GM10266 (cell line): Measurements from ENCODE around the gene MRAP.
"Not testable (repeated sequence)": the region's sequence is repeated elsewhere in the genome, so short reads cannot be mapped to it uniquely, and the experiment has no call there.

ENCODE experiments used
- DNase-seq: peaks from one replicate; pipeline ENCODE4 v3.0.0; 2012; ENCODE audit errors: extremely low spot score
- TF ChIP-seq, protein P1 (sequence below): IDR thresholded peaks from 2 replicates; pipeline ENCODE4 v1.5.1; 2012; ENCODE audit warnings: mild to moderate bottlenecking, low read depth; ENCODE audit not compliant: control insufficient read depth, insufficient read depth; ENCODE audit errors: missing control alignments

The MRAP gene

DNA sequence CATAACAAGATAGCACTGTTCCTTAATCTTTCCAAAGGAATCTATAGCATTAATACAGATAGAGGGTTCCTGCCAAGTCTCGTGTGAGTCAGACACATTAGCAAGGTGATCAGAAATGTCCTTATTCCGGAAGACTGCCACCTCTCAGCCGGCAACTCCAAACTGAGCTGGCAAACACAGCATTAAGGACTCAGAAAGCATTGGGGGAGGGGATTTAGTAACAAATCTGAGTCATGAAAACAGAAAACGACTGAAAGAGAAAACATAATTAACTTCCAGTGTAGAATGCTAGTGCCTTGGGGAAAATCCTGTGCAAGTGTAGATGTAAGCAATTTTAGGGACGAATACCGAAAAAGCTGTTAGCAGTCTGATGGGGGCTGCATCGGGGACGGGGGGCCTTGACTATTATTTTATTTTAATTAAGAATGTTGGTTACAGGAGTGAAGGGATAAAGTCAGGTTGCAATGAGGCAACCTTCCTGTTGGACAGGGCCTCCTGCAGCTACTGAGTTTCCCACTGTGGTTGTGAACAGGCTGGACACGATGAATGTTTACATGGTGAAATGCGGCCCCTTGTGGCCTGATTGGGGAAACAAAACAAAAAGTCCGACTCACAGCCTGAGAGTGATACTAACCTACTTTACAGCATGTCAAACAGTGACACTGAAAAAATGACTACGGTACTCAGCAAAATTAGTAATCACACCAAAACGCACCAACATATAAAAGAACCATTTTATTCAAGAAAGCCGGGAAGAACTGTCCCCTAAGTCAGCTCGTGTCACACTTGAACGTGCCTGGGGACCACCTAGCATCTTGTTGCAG is 40.5 kb upstream of the MRAP start:
- TF ChIP-seq, protein P1, sequence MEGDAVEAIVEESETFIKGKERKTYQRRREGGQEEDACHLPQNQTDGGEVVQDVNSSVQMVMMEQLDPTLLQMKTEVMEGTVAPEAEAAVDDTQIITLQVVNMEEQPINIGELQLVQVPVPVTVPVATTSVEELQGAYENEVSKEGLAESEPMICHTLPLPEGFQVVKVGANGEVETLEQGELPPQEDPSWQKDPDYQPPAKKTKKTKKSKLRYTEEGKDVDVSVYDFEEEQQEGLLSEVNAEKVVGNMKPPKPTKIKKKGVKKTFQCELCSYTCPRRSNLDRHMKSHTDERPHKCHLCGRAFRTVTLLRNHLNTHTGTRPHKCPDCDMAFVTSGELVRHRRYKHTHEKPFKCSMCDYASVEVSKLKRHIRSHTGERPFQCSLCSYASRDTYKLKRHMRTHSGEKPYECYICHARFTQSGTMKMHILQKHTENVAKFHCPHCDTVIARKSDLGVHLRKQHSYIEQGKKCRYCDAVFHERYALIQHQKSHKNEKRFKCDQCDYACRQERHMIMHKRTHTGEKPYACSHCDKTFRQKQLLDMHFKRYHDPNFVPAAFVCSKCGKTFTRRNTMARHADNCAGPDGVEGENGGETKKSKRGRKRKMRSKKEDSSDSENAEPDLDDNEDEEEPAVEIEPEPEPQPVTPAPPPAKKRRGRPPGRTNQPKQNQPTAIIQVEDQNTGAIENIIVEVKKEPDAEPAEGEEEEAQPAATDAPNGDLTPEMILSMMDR, result peak; percentile 71

DNA sequence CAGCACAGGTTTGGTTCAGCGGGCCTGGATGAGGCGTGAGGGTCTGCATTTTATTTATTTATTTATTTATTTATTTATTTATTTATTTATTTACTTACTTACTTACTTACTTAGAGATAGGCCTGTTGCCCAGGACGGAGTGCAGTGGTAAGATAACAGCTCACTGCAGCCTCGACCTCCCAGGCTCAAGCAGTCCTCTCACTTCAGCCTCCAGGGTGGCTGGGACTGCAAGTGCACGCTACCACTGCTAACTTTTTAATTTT is 39.9 kb upstream of the MRAP start:
- DNase-seq, result not testable (repeated sequence)

More for the DNA sequence above, 40.5 kb upstream of the MRAP start:
- peak; percentile 67 for DNase-seq

DNA sequence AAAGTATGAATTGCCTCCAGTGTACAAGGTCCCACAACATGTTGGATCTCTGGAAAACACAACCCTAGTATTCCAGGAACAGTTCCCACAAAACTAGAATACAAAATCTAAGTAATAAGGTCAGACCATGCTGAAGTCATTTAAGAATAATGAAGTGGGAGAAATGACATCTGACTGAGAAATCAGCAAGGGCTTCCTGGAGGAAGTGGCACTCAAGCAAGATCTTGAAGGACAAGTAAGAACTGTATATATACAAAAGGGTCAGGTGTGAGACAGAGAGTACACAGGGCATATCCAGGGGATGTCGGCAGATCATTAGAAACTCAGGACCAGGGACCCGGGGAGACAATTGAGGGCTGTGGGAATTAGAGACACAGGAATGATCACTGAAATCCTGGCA is 38.5 kb upstream of the MRAP start:
- TF ChIP-seq, protein P1, result no peak
- no peak for DNase-seq

DNA sequence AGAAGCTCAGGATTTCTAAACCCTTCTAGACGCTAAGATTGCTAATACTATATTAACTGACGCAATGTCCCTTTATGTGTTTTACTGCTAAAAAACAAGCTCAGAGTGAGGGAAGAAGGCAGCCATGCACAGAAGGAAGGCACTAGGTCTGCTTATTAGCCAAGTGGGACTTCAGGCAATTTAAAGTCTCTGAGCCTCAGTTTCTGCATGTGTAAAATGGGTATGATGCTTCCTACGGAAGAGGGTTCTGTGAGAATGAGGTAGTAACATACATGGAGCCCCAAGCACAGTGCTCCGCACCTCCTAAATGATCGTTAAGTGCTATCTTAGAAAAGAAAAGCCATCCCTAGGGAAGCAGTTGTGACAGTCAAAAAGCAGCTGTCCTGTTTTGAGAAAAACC is 36.7 kb upstream of the MRAP start:
- TF ChIP-seq, protein P1, result no peak
- DNase-seq, result no peak

DNA sequence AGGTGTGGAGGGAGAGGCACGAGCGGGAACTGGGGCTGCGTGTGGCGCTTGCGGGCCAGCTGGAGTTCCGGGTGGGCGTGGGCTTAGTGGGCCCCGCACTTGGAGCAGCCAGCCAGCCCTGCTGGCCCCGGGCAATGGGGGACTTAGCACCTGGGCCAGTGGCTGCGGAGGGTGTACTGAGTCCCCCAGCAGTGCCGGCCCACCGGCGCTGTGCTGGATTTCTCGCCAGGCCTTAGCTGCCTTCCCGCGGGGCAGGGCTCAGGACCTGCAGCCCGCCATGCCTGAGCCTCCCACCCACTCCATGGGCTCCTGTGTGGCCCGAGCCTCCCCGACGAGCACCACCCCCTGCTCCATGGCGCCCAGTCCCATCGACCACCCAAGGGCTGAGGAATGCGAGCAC is 33.3 kb upstream of the MRAP start:
- DNase-seq, result not testable (repeated sequence)

DNA sequence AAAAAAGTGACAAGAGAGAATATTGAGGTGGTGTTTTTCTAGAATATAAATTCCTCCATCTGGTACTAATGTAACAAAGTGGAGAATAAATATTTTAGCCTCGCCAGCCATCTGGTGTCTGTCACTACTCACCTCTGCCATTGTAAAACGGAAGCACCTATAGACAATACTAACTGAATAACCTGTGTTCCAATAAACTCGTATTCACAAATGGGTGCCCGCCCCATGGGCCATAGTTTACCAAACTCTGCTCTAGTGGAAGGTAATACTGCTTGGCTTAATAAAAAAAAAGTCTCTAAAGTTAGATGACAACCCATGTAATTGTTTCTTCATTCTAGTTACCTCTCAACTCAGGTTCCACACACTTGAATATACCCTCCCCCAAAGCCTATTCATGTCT is 27.9 kb upstream of the MRAP start:
- DNase-seq, result no peak
- TF ChIP-seq, protein P1, result no peak

GRCh38 chr21:32276671-32277070 is 22.0 kb upstream of the MRAP start:
- TF ChIP-seq, protein P1, result no peak
- no peak for DNase-seq

DNA sequence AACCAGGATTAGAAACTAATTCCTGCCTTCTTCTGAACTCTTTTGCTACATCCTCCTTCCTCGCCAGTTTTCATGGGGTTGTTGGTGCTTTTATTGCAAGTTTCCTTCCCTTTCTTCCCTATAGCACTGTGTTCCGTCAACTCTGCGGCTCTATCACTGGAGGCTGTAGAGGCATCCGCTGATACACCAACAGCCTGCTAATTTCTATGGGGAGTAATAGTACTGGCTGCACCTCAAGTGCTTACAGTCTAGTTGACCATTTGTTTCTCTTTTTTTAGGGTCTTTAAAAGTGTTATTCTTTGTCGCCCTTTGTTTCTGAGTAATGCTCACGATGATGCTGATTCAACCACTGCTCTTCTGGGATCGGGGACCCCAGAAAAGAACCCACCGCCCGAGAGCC is 20.6 kb upstream of the MRAP start:
- DNase-seq, result no peak
- TF ChIP-seq, protein P1, result no peak
